ENCODE data around the gene HSD17B2.
"Not testable (repeated sequence)": the region's sequence is repeated elsewhere in the genome, so short reads cannot be mapped to it uniquely, and the experiment has no call there.

HSD17B2 gene

GRCh38 chr16:82136956-82137821, 102.1 kb downstream of the HSD17B2 start:
- no peak for DNase-seq

DNA sequence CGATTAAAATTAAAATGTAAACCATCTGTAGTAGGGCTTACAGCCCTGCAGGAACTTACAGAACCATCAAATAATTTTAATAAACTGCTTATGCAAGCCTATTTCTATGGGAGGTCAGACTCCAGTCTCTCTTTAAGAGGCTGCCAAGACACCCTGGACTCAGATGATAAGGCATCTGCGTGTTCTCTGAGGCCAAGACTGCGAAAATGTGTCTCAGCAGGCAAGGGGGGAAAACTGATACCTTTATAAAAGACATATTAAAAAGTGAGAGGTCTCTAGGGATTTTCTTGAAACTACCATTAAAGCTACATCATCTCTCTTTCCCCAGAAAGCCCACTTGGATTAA, 102.7 kb downstream of the HSD17B2 start:
- no peak for DNase-seq

DNA sequence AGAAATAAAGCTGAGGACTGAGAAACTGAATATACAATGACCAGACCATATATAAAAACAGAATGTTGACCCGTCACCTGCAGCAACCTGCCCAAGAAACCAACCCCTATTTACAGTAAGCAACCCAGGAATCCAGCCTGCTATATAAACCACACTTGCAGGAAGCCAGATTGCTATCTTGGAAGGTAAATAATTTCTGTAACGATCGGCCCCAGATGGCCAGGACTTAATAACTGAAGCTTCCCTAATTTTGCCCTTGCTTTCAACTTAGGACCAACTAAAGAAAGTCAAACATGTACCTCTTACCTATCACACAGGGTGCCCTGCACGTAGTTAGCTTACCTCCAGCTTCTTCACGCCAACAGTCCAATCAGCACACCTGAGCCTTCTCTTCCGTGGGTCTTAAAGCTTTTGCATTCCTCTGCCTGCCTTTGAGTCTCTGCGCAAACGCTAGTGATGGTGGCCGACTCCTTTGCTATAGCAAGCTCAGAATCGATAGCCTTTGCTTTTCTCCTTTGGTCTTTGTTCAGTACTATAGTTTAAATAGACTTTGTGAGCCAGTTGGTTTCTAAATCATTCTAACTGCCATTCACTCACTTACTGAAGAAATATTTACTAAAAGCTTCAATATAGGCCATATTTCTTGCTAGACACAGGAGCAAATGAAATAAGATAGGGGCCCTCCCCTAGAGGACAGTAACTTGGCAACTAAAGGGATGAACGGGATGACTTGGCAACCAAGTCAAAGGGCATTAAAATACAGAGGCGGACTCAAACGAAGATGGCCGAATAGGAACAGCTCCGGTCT, 103.6 kb downstream of the HSD17B2 start:
- DNase-seq: no peak

DNA sequence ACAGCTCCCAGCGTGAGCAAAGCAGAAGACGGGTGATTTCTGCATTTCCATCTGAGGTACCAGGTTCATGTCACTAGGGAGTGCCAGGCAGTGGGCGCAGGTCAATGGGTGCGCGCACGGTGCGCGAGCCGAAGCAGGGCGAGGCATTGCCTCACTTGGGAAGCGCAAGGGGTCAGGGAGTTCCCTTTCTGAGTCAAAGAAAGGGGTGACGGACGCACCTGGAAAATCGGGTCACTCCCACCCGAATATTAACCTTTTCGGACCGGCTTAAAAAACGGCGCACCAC, 104.2 kb downstream of the HSD17B2 start:
- not testable (repeated sequence) for DNase-seq

GRCh38 chr16:82146556-82146955, 111.5 kb downstream of the HSD17B2 start:
- DNase-seq: no peak

DNA sequence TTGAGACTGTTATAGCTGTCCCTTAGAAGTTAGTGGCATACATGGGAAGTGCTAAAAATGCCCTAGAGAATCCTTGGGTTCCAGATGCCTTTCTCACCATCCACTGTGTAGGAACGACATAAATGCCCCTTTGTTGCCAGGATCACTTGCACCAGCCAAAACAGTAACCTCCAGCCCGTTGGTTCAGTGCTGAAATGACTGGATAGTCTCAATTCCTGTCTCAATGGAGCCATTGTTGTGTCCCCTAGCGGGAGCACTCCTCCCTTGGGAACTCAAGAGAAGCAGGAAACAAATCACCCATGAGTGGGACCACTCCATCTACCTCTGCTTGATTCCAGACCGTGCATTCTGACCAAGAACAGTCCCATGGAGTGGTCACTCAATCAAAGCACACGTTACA, 111.9 kb downstream of the HSD17B2 start:
- DNase-seq: no peak

DNA sequence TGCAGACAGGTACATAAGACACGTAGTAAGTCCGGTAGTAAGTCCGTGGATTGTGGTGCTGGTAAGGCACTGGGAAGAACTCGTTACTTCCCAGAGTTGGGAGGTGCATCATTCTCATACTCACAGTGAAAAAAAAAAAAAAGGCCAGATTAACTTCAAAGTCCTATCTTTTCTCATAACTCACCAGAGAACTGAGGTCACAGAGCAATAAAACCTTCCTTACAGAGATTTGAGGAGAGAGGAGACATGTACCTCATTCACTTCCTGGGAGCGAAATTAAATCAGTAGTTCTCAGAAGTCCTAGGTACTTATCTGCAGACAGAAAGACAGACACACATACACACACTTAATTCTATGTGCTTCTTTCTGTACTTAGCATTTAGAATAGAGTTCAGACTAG, 112.5 kb downstream of the HSD17B2 start:
- DNase-seq: no peak
